Stimulated activated naive CD8-positive, alpha-beta T cell treated with anti-CD3 and anti-CD28 coated beads, Interleukin-15, Interleukin-2, amounts not matched to agents 100 ng/mL and 50 ng/mL, for 24 hours (primary cell): ENCODE data around the gene PCNT.

Source experiments
- H3K27ac Mint-ChIP-seq: one replicate; pipeline ENCODE4 v1.8.0; 2021; ENCODE audit warnings: mild to moderate bottlenecking, mixed read lengths
- H3K27me3 Mint-ChIP-seq: one replicate; pipeline ENCODE4 v1.8.0; 2021; ENCODE audit warnings: mixed read lengths
- H3K36me3 Mint-ChIP-seq: one replicate; pipeline ENCODE4 v1.8.0; 2021; ENCODE audit warnings: low read depth, mixed read lengths
- H3K4me1 Mint-ChIP-seq: one replicate; pipeline ENCODE4 v1.8.0; 2021; ENCODE audit warnings: low read depth, mixed read lengths
- H3K4me3 Mint-ChIP-seq: one replicate; pipeline ENCODE4 v1.8.0; 2021; ENCODE audit warnings: mild to moderate bottlenecking, mixed read lengths
- H3K9me3 Mint-ChIP-seq: one replicate; pipeline ENCODE4 v1.8.0; 2021; ENCODE audit warnings: mixed read lengths

The PCNT gene, protein sequence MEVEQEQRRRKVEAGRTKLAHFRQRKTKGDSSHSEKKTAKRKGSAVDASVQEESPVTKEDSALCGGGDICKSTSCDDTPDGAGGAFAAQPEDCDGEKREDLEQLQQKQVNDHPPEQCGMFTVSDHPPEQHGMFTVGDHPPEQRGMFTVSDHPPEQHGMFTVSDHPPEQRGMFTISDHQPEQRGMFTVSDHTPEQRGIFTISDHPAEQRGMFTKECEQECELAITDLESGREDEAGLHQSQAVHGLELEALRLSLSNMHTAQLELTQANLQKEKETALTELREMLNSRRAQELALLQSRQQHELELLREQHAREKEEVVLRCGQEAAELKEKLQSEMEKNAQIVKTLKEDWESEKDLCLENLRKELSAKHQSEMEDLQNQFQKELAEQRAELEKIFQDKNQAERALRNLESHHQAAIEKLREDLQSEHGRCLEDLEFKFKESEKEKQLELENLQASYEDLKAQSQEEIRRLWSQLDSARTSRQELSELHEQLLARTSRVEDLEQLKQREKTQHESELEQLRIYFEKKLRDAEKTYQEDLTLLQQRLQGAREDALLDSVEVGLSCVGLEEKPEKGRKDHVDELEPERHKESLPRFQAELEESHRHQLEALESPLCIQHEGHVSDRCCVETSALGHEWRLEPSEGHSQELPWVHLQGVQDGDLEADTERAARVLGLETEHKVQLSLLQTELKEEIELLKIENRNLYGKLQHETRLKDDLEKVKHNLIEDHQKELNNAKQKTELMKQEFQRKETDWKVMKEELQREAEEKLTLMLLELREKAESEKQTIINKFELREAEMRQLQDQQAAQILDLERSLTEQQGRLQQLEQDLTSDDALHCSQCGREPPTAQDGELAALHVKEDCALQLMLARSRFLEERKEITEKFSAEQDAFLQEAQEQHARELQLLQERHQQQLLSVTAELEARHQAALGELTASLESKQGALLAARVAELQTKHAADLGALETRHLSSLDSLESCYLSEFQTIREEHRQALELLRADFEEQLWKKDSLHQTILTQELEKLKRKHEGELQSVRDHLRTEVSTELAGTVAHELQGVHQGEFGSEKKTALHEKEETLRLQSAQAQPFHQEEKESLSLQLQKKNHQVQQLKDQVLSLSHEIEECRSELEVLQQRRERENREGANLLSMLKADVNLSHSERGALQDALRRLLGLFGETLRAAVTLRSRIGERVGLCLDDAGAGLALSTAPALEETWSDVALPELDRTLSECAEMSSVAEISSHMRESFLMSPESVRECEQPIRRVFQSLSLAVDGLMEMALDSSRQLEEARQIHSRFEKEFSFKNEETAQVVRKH (N-terminal part only)

GRCh38 chr21:46323710-46324389 is at the start of gene PCNT, which contains the start of gene C21orf58:
Gene PCNT (plus strand): TSS chr21:46324156. CDS start chr21:46324229, 73 bp downstream.
Gene C21orf58 (minus strand): TSS chr21:46323870. CDS start chr21:46322738, 1,132 bp downstream.
- Mint-ChIP-seq H3K4me1 (peaks cover 36% of the 10 kb centered on the region), H3K27ac (peak within 1 kb of the TSS; percentile 96), H3K9me3 (no peaks in the 10 kb centered on the region), H3K27me3 (no peaks in the 10 kb centered on the region), H3K36me3 (peaks cover 47% of the 10 kb centered on the region), H3K4me3 (peak within 1 kb of the TSS; percentile 95)

- peaks cover 69% of the 10 kb centered on the region for H3K36me3 Mint-ChIP-seq
Observed at GRCh38 chr21:46274797-46275390, 49.1 kb upstream of the PCNT start.

GRCh38 chr21:46284077-46284644 is 39.8 kb upstream of the PCNT start:
- H3K4me1 Mint-ChIP-seq: peaks cover 59% of the 10 kb centered on the region
- peak overlapping the region; percentile 88 for H3K27ac Mint-ChIP-seq
- peaks cover 59% of the 10 kb centered on the region for H3K36me3 Mint-ChIP-seq
- peak overlapping the region; percentile 95 for H3K4me3 Mint-ChIP-seq
- H3K27me3 Mint-ChIP-seq: no peaks in the 10 kb centered on the region
- H3K9me3 Mint-ChIP-seq: no peaks in the 10 kb centered on the region

More at GRCh38 chr21:46274797-46275390, 49.1 kb upstream of the PCNT start:
- Mint-ChIP-seq H3K4me1 (no peaks in the 10 kb centered on the region), H3K9me3 (no peaks in the 10 kb centered on the region), H3K27ac (no peak overlapping the region), H3K4me3 (no peak overlapping the region), H3K27me3 (no peaks in the 10 kb centered on the region)

DNA sequence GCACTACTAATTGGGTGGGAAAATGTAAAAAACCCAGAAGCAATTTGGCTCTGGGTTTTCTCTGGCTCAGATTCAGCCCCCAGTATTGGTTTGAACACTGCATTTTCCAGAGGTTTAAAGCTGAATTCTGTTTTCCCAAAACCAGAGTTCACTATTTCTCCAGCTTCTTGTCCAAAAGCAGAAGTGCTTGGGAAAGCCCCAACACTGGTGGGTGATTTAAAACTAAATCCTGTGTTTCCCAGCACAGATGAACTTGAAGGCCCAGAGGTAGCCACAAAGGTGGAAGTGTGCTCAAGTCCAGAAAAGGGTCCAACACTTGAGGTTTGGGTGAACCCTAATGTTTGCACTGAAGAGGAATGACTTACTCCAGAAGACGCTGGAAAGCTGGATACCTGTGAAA is 39.2 kb upstream of the PCNT start:
- H3K9me3 Mint-ChIP-seq: no peaks in the 10 kb centered on the region
- peak overlapping the region; percentile 95 for H3K4me3 Mint-ChIP-seq
- peaks cover 62% of the 10 kb centered on the region for H3K4me1 Mint-ChIP-seq
- H3K27me3 Mint-ChIP-seq: no peaks in the 10 kb centered on the region
- peaks cover 56% of the 10 kb centered on the region for H3K36me3 Mint-ChIP-seq
- peak overlapping the region; percentile 91 for H3K27ac Mint-ChIP-seq

DNA sequence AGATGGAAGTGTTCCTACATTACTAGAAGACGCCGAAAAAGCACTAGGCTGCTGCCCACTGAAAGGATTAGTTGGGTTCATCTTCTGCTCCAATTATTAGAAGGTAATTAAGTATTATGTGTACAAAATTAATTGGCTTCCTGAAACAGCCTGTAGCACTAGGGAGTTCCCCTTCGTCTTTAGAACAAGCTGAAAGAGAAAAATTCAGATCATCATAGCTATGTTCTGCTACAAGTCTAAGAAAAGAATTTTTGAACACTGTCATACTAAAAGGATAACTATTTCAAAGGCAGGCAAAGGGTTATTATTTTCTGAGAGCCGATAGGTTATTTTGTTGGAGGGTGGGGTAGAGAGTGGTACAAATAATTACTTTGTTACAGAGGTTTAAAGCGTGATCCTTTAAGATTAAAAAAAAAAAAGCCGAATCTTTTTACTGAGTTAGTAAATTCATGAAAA is 38.7 kb upstream of the PCNT start, which contains the start of gene MCM3AP:
TSS of gene MCM3AP (minus strand) at position 406 of the 456 bp plus-strand sequence. CDS start at position 81, 325 bp downstream.
- peaks cover 65% of the 10 kb centered on the region for H3K4me1 Mint-ChIP-seq
- no peaks in the 10 kb centered on the region for H3K9me3 Mint-ChIP-seq
- peaks cover 56% of the 10 kb centered on the region for H3K36me3 Mint-ChIP-seq
- H3K27me3 Mint-ChIP-seq: no peaks in the 10 kb centered on the region
- H3K27ac Mint-ChIP-seq: peak within 1 kb of the TSS; percentile 96
- peak within 1 kb of the TSS; percentile 95 for H3K4me3 Mint-ChIP-seq

DNA sequence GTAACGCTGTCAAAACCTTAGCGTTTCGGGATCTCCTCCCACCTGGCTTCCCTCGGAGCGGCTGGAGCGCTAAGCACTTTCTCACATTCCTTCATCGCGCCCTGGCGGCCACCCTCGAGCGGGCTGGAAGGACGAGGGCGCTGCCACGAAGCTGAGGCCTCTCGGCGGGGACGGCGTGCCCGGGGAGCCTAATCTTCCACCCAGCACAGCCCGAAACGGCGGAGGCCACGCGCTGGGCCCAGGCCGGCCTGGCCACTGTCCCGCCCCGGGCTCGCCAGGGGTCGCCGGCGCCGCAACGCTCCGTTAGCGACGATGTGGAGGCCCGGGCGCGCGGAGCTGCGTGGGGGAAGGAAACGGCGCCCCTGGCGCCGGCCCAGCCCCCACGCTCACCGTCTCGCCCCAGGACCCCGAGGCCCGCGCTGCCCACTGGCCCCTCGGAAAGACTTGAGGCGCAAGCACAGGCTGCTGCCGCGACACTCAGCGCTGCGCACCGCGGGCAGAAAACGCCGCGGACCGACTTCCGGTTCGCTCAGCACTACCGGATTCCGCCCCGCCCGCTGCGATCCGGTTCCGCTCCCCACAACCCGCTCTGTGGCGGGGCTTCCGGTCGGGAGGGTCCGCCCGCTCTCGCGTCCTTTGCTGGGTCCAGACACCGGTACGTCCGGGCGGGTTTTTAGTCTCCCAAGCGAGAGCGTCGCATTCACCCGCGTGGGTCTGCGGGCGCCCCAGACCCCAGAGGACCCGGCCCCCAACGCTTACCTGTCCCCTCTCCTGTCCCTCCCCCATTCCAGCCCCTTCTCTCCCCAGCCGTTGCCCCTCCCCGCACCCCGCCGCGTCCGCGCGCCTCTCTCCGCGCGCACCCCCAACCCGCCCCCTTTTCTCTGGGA is 38.0 kb upstream of the PCNT start, which contains the start of gene YBEY:
TSS of gene YBEY (plus strand) at position 582 of the 887 bp plus-strand sequence. CDS start 572 bp downstream, outside the sequence.
- Mint-ChIP-seq H3K27me3 (no peaks in the 10 kb centered on the region), H3K4me3 (peak within 1 kb of the TSS; percentile 95), H3K36me3 (peaks cover 48% of the 10 kb centered on the region), H3K4me1 (peaks cover 63% of the 10 kb centered on the region), H3K9me3 (no peaks in the 10 kb centered on the region), H3K27ac (peak within 1 kb of the TSS; percentile 96)

- Mint-ChIP-seq H3K4me1 (peaks cover 58% of the 10 kb centered on the region), H3K36me3 (peaks cover 50% of the 10 kb centered on the region), H3K27ac (peak overlapping the region; percentile 96), H3K4me3 (peak overlapping the region; percentile 95), H3K9me3 (no peaks in the 10 kb centered on the region), H3K27me3 (no peaks in the 10 kb centered on the region)
Observed at GRCh38 chr21:46286648-46287002, 37.3 kb upstream of the PCNT start.

GRCh38 chr21:46287541-46287940 is 36.4 kb upstream of the PCNT start:
- no peak overlapping the region for H3K27ac Mint-ChIP-seq
- peaks cover 51% of the 10 kb centered on the region for H3K4me1 Mint-ChIP-seq
- H3K36me3 Mint-ChIP-seq: peaks cover 51% of the 10 kb centered on the region
- H3K27me3 Mint-ChIP-seq: no peaks in the 10 kb centered on the region
- no peaks in the 10 kb centered on the region for H3K9me3 Mint-ChIP-seq
- H3K4me3 Mint-ChIP-seq: no peak overlapping the region

- H3K27ac Mint-ChIP-seq: no peak overlapping the region
- no peaks in the 10 kb centered on the region for H3K27me3 Mint-ChIP-seq
- H3K4me3 Mint-ChIP-seq: no peak overlapping the region
- H3K36me3 Mint-ChIP-seq: peaks cover 33% of the 10 kb centered on the region
- H3K4me1 Mint-ChIP-seq: peaks cover 35% of the 10 kb centered on the region
- no peaks in the 10 kb centered on the region for H3K9me3 Mint-ChIP-seq
Observed at GRCh38 chr21:46289655-46290179, 34.2 kb upstream of the PCNT start.

DNA sequence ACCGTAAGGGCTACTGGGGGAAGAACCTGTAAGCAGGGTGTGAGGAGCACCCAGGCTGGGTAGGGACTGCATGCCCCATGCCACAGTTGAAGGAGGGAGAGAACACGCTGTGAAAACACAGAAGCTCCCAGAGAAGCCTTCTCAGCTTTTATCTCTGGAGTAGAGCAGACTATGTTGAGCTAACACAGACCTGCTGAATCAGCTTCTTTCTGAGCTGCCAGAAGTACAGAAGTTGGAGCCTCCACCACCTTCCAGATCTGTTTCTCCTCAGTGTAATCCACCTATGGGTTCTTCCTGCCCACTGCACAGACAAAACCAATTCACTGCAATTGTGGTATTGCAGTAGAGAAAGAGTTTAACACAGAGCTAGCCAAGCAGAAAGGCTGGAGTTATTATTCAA is 32.4 kb upstream of the PCNT start:
- peaks cover 32% of the 10 kb centered on the region for H3K36me3 Mint-ChIP-seq
- no peak overlapping the region for H3K4me3 Mint-ChIP-seq
- no peaks in the 10 kb centered on the region for H3K27me3 Mint-ChIP-seq
- no peak overlapping the region for H3K27ac Mint-ChIP-seq
- no peaks in the 10 kb centered on the region for H3K9me3 Mint-ChIP-seq
- peaks cover 39% of the 10 kb centered on the region for H3K4me1 Mint-ChIP-seq

GRCh38 chr21:46294647-46295176 is 29.2 kb upstream of the PCNT start:
- Mint-ChIP-seq H3K9me3 (no peaks in the 10 kb centered on the region), H3K4me1 (peaks cover 29% of the 10 kb centered on the region), H3K27ac (no peak overlapping the region), H3K4me3 (no peak overlapping the region), H3K27me3 (no peaks in the 10 kb centered on the region), H3K36me3 (peaks cover 25% of the 10 kb centered on the region)

- Mint-ChIP-seq H3K4me1 (peaks cover 25% of the 10 kb centered on the region), H3K27me3 (no peaks in the 10 kb centered on the region), H3K4me3 (no peak overlapping the region), H3K36me3 (peaks cover 20% of the 10 kb centered on the region), H3K27ac (peak overlapping the region; percentile 36), H3K9me3 (no peaks in the 10 kb centered on the region)
Observed at GRCh38 chr21:46295177-46295770, 28.7 kb upstream of the PCNT start.
